ENCODE measurements around the gene GPR149. TPM values are rescaled to one million over a fixed set of nuclear protein-coding genes. Genes with fewer than 3 reads are reported as not detected.
A peak's percentile ranks its signal among the peaks of the same experiment; 100 is the strongest.
"Not testable (repeated sequence)": the region's sequence is repeated elsewhere in the genome, so short reads cannot be mapped to it uniquely, and the experiment has no call there.

GPR149 gene
- total RNA-seq (not detected), polyA plus RNA-seq (not detected)

DNA sequence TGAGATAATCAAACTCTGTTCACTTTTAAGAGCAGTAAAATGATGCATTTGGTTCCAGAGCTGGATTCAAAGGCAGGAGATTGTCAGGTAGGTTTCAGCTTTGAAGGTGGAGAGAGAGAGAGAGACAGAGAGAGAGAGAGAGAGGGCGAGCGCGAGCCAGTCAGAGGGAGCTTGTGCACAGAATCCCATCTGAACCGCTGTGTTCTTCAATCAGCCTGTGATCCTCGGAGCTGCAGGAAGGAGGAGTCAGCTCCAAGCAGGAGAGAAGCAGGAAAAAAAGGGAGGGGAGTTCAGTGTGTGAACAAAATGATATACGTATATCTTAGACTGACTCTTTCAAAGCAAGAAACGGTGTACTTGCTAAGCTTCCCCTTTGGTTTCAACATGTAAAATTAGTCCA, at the start of gene GPR149:
GPR149 (minus strand) TSS at position 177 of the 400 bp plus-strand sequence. CDS start 575 bp downstream, outside the sequence.
- intact Hi-C loops (cut with DNase I) = no loop called here
- Histone ChIP-seq H3K27me3 (peaks cover 9 to 31% (median 13%) of the 10 kb centered on the region in 3 donors), H3K4me3 (peak within 1 kb of the TSS in 2 of 4 donors; percentile 8 to 24), H3K36me3 (no peaks in the 10 kb centered on the region), H3K4me1 (peaks cover 0 to 12% (median 5%) of the 10 kb centered on the region in 4 donors), H3K9me3 (peaks cover 0 to 3% (median 0%) of the 10 kb centered on the region in 4 donors), H3K27ac (no peak within 1 kb of the TSS)
- WGBS, 2 donors = 23 to 28% methylated on average over 7 of the region's 7 CpGs
- DNase-seq = no peak
- no peak for TF ChIP-seq CTCF (IDR thresholded peaks at IDR 0.05)
- no peak for TF ChIP-seq POLR2A (IDR thresholded peaks at IDR 0.05)
- no peak for TF ChIP-seq POLR2AphosphoS5 (IDR thresholded peaks at IDR 0.05)
- no peak for TF ChIP-seq EP300 (IDR thresholded peaks at IDR 0.05)

DNA sequence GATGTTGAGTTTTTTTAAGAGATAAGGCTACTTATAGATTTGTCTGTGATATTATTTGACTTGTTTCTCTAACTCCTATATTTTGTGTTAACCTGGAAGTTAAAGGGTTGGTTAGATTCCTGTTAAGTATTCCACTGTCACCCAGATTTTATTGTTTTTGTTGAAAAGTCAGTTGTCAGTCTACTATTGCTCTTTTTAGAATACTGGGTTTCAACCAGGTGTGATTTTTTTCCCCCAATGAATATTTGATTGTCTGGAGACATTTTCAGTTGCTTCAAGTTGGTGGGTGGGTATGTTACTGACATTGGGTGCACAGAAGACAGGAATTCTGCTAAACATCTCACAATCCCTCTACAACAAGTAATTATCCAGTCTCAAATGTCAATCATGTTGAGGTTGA, 43.8 kb upstream of the GPR149 start:
- Histone ChIP-seq H3K27me3 (no peaks in the 10 kb centered on the region), H3K36me3 (no peaks in the 10 kb centered on the region), H3K27ac (no peak overlapping the region), H3K4me3 (no peak overlapping the region), H3K4me1 (no peaks in the 10 kb centered on the region), H3K9me3 (no peaks in the 10 kb centered on the region)
- intact Hi-C loops (cut with DNase I) = no loop called here
- TF ChIP-seq POLR2AphosphoS5 (IDR thresholded peaks at IDR 0.05) (no peak), POLR2A (IDR thresholded peaks at IDR 0.05) (no peak), CTCF (IDR thresholded peaks at IDR 0.05) (no peak), EP300 (IDR thresholded peaks at IDR 0.05) (no peak)
- DNase-seq = no peak

DNA sequence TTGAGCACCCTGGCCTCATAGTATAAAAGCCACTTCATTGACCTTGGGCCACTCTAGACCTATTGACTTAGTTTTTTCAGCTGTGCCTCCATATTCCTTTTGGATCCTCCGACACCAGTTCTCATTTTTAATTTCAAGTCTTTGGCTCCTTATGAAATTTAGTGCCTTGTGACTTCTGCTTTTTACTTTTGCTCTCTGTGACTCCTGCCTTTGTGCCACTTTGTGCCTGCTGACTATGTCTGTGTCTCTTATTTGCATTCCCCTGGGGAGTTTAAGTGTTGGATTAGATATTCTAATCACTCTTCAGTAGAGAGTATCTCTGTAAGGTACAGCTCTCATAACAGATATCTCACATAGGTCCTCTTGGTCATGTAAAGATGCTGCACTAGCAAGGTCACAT, 39.6 kb upstream of the GPR149 start:
- no peak overlapping the region for H3K27ac ChIP-seq
- no peaks in the 10 kb centered on the region for H3K4me1 ChIP-seq
- H3K27me3 ChIP-seq = no peaks in the 10 kb centered on the region
- no peak for TF ChIP-seq CTCF (IDR thresholded peaks at IDR 0.05)
- no peak for TF ChIP-seq POLR2AphosphoS5 (IDR thresholded peaks at IDR 0.05)
- TF ChIP-seq EP300 (IDR thresholded peaks at IDR 0.05) = no peak
- no peak for TF ChIP-seq POLR2A (IDR thresholded peaks at IDR 0.05)
- no peaks in the 10 kb centered on the region for H3K36me3 ChIP-seq
- no peaks in the 10 kb centered on the region for H3K9me3 ChIP-seq
- WGBS, 2 donors = 89 to 96% methylated on average over 1 of the region's 1 CpG
- intact Hi-C loops (cut with DNase I) = no loop called here
- H3K4me3 ChIP-seq = no peak overlapping the region
- DNase-seq = no peak

DNA sequence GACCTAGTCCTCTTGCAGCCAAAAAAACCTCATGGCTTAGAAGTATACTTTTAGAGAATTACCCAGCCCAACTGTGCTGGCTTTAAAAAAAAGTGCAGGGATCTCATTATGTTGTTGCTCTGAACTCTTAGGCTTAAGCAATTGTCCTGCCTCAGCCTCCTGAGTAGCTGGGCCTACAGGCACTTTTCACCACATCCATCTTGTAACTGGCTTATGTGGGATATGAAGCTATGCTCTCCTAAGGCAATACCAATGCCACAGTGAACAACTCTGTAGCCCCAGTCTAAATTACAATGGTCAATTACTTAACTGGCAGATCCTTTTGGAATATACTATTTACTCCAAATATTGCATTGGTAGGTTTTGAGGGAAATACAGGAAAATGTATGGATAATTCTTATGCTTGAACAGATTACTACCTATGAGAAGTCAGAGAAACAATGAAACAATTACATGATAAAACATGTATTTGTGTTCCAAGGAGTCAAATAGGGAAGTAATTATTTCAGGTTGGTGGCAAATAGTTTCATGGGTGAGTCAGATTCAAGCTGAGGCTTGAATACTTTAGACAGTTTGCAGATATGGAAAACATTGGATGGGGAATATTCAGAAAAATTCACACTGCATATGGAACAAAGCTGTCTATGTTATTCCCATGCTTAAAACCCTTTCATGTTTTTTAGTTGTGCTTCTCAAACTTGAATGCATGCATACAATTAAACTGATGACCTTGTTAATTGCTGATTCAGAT, 34.6 kb upstream of the GPR149 start:
- intact Hi-C loops (cut with DNase I) = no loop called here
- H3K27me3 ChIP-seq = no peaks in the 10 kb centered on the region
- H3K27ac ChIP-seq = no peak overlapping the region
- TF ChIP-seq EP300 (IDR thresholded peaks at IDR 0.05) = no peak
- no peak for TF ChIP-seq POLR2AphosphoS5 (IDR thresholded peaks at IDR 0.05)
- TF ChIP-seq POLR2A (IDR thresholded peaks at IDR 0.05) = no peak
- no peak for TF ChIP-seq CTCF (IDR thresholded peaks at IDR 0.05)
- no peaks in the 10 kb centered on the region for H3K36me3 ChIP-seq
- no peak overlapping the region for H3K4me3 ChIP-seq
- H3K9me3 ChIP-seq = no peaks in the 10 kb centered on the region
- no peak for DNase-seq
- H3K4me1 ChIP-seq = no peaks in the 10 kb centered on the region

DNA sequence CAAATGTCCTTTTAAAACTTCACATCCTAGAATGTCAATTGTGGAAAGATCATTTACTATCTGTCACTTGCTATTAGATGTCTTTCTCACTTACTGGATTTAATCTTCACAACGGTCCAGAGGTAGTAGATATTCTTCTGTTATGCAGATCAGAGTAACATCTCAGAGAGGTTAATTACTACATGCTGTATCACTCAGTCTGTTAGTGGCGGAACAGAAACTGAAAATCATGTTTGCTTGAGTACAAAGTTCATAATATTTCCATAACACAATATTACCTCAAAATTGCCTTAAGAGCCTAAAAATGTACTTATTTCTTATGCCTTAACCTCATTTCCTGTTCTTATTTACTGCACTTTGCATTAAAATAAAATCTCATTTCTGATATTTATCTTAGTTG, 28.6 kb upstream of the GPR149 start:
- Histone ChIP-seq H3K9me3 (no peaks in the 10 kb centered on the region), H3K36me3 (no peaks in the 10 kb centered on the region), H3K4me1 (no peaks in the 10 kb centered on the region), H3K27me3 (no peaks in the 10 kb centered on the region), H3K27ac (no peak overlapping the region), H3K4me3 (no peak overlapping the region)
- TF ChIP-seq POLR2A (IDR thresholded peaks at IDR 0.05) (no peak), CTCF (IDR thresholded peaks at IDR 0.05) (no peak), EP300 (IDR thresholded peaks at IDR 0.05) (no peak), POLR2AphosphoS5 (IDR thresholded peaks at IDR 0.05) (no peak)
- 31 to 61% methylated on average over 2 of the region's 2 CpGs for WGBS, 2 donors
- intact Hi-C loops (cut with DNase I) = no loop called here
- no peak for DNase-seq

- H3K4me3 ChIP-seq; H3K9me3 ChIP-seq; H3K27me3 ChIP-seq; DNase-seq; H3K27ac ChIP-seq; intact Hi-C loops (cut with DNase I); H3K4me1 ChIP-seq; H3K36me3 ChIP-seq: not testable (repeated sequence)
- 84 to 85% methylated on average over 12 of the region's 12 CpGs for WGBS, 2 donors
These were observed 9.1 kb upstream of the GPR149 start for GRCh38 chr3:154439081-154439480.
